ENCODE measurements around the gene HPSE2.

Gene HPSE2

GRCh38 chr10:99119258-99119748 is 116.3 kb downstream of the HPSE2 start:
- TF ChIP-seq, protein P1, sequence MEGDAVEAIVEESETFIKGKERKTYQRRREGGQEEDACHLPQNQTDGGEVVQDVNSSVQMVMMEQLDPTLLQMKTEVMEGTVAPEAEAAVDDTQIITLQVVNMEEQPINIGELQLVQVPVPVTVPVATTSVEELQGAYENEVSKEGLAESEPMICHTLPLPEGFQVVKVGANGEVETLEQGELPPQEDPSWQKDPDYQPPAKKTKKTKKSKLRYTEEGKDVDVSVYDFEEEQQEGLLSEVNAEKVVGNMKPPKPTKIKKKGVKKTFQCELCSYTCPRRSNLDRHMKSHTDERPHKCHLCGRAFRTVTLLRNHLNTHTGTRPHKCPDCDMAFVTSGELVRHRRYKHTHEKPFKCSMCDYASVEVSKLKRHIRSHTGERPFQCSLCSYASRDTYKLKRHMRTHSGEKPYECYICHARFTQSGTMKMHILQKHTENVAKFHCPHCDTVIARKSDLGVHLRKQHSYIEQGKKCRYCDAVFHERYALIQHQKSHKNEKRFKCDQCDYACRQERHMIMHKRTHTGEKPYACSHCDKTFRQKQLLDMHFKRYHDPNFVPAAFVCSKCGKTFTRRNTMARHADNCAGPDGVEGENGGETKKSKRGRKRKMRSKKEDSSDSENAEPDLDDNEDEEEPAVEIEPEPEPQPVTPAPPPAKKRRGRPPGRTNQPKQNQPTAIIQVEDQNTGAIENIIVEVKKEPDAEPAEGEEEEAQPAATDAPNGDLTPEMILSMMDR (conservative IDR thresholded peaks at IDR 0.05; ENCODE audit: low read depth, low read length), result no peak
- no peak overlapping the region for H3K4me3 ChIP-seq (ENCODE audit: low read depth, low read length)
- DNase-seq (ENCODE audit: low read depth), result no peak

DNA sequence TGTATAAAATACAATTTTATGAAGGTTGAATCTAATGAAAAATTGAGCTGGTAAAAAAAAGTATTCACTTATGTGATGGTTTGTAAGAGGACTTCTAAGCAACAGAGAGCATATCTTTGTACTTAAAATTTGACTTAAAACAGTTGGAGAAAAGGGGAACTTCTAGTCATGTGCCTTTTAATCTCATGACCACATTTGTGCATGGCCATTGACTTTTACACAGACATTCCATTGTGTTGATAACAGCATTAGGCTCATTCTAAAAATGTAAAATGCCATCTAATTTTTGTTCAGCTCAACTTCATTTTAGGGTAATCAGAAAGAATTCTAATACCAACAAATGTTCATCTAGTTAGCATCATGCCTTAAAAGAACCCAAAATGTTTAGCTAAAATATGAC is 119.9 kb downstream of the HPSE2 start:
- no peak for DNase-seq (ENCODE audit: low read depth)
- TF ChIP-seq, protein P1 (conservative IDR thresholded peaks at IDR 0.05; ENCODE audit: low read depth, low read length), result no peak
- H3K4me3 ChIP-seq (ENCODE audit: low read depth, low read length), result no peak overlapping the region

DNA sequence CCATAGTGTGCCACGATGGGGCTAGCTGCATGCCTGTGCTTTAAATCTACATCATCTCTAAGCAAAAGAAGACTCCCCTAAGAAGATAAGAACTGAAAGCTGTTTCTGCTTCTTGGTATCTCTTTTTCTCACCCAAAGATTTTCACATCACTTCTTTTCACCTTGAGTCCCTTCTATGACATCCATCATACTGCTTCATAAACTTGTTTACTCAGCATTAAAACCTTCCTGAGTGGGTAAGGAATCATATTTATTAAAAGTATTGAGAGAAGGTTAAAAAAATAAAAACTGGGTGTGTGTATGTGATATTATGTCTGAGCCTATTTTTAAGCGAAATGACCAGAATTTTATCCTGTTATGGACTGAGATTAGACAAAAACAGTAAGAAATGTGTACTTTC is 150.3 kb downstream of the HPSE2 start:
- H3K4me3 ChIP-seq (ENCODE audit: low read depth, low read length), result no peak overlapping the region
- no peak for DNase-seq (ENCODE audit: low read depth)
- TF ChIP-seq, protein P1 (conservative IDR thresholded peaks at IDR 0.05; ENCODE audit: low read depth, low read length), result no peak

DNA sequence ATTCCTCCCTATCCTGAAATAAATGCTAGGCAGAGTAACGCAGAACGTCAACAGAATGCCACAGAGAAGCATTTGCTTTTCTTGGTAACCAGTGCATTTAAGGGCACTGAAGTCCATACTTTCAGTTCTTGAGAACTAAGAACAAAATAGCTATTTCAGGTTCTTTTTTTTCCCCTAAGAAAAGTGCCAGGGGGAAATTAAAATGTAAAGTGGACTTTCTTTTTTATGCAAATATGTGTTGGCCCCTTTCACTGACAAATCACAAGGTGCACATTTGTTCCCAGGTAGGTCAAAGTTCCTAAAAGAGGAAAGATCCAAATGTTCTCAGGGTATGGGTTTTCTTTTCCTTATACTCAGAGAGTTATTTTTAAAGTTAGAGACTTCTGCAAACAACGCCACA is 151.5 kb downstream of the HPSE2 start:
- no peak for DNase-seq (ENCODE audit: low read depth)
- TF ChIP-seq, protein P1 (conservative IDR thresholded peaks at IDR 0.05; ENCODE audit: low read depth, low read length), result no peak
- H3K4me3 ChIP-seq (ENCODE audit: low read depth, low read length), result no peak overlapping the region

GRCh38 chr10:99080275-99080945 is 155.2 kb downstream of the HPSE2 start:
- DNase-seq (ENCODE audit: low read depth), result no peak
- no peak overlapping the region for H3K4me3 ChIP-seq (ENCODE audit: low read depth, low read length)
- TF ChIP-seq, protein P1 (conservative IDR thresholded peaks at IDR 0.05; ENCODE audit: low read depth, low read length), result no peak

DNA sequence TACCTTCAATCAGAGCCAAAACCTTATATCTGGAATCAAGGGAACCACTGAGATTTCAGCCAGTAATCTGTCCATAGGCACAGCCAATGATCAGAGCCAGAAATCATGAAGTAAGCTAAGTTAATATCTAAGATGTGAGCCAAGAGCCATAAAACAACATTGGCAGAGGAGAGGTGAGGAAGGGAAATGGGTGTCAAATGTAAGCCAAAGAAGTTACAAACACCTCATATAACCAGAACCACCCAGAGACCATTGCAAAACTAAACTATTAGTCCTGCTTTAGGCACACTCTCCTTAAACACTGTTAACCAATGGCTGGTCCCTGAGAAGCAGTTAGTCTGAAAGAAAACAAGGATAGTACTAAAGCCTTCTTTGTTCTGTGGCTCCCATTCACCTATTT is 173.1 kb downstream of the HPSE2 start:
- DNase-seq (ENCODE audit: low read depth), result no peak
- TF ChIP-seq, protein P1 (conservative IDR thresholded peaks at IDR 0.05; ENCODE audit: low read depth, low read length), result no peak
- no peak overlapping the region for H3K4me3 ChIP-seq (ENCODE audit: low read depth, low read length)

DNA sequence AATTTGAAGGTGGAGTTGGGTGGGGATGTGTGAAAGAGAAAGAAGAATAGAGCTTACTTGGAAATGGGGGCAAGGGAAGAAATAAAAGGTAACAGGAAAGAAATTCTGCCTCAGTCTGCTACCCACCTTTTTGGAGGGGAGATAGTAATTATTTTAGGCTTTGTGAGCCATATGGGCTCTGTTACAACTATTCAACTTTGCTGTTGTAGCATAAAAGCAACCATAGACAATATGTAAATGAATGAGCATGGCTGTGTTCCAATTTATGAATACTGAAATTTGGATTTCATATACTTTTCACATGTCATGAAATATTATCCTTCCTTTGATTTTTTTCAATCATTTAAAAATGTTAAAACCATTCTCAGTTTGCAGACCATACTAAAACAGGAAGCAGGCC is 176.9 kb downstream of the HPSE2 start:
- TF ChIP-seq, protein P1 (conservative IDR thresholded peaks at IDR 0.05; ENCODE audit: low read depth, low read length), result no peak
- DNase-seq (ENCODE audit: low read depth), result no peak
- H3K4me3 ChIP-seq (ENCODE audit: low read depth, low read length), result no peak overlapping the region
